Effector CD8-positive, alpha-beta T cell (primary cell): Measurements from ENCODE around the gene KLHL40.

Experiments used
- DNase-seq: peaks from one replicate; lab custom pipeline; 2025; lab: John Stamatoyannopoulos, UW

Gene KLHL40

GRCh38 chr3:42704136-42704841 is 19.0 kb downstream of the KLHL40 start:
- no peak for DNase-seq

GRCh38 chr3:42705058-42705767 is 19.9 kb downstream of the KLHL40 start:
- no peak for DNase-seq

GRCh38 chr3:42705962-42706585 is 20.7 kb downstream of the KLHL40 start:
- no peak for DNase-seq

- DNase-seq, result no peak
Observed at GRCh38 chr3:42706721-42707619, 21.6 kb downstream of the KLHL40 start.

- DNase-seq, result no peak
Observed at GRCh38 chr3:42707620-42708355, 22.5 kb downstream of the KLHL40 start.

GRCh38 chr3:42708611-42709151 is 23.3 kb downstream of the KLHL40 start:
- no peak for DNase-seq

GRCh38 chr3:42709621-42710020 is 24.3 kb downstream of the KLHL40 start:
- no peak for DNase-seq

GRCh38 chr3:42710323-42711021 is 25.1 kb downstream of the KLHL40 start:
- no peak for DNase-seq

GRCh38 chr3:42711491-42712343 is 26.4 kb downstream of the KLHL40 start:
- no peak for DNase-seq

GRCh38 chr3:42712344-42712648 is 27.0 kb downstream of the KLHL40 start:
- DNase-seq, result no peak

GRCh38 chr3:42712688-42713372 is 27.5 kb downstream of the KLHL40 start:
- no peak for DNase-seq

- DNase-seq, result no peak
Observed at GRCh38 chr3:42713747-42714146, 28.4 kb downstream of the KLHL40 start.

GRCh38 chr3:42714171-42714852 is 29.0 kb downstream of the KLHL40 start:
- no peak for DNase-seq

GRCh38 chr3:42717306-42717705 is 32.0 kb downstream of the KLHL40 start:
- DNase-seq, result no peak

- no peak for DNase-seq
Observed at GRCh38 chr3:42718338-42718737, 33.0 kb downstream of the KLHL40 start.

GRCh38 chr3:42719002-42719401 is 33.7 kb downstream of the KLHL40 start:
- no peak for DNase-seq

- no peak for DNase-seq
Observed at GRCh38 chr3:42720126-42720525, 34.8 kb downstream of the KLHL40 start.

- DNase-seq, result no peak
Observed at GRCh38 chr3:42721690-42722089, 36.4 kb downstream of the KLHL40 start.
